ENCODE results near the gene CLCA4.

GRCh38 chr1:86541859-86542258 lies 5.0 kb upstream of the CLCA4 start:
- no peak for TF ChIP-seq POLR2A (IDR thresholded peaks at IDR 0.05)
- no peak for TF ChIP-seq CTCF (IDR thresholded peaks at IDR 0.05)

Measured in ovary (tissue), 3 donors.